HCT116 (cell line): Measurements from ENCODE around the gene CFAP221. TPM values are rescaled to one million over a fixed set of nuclear protein-coding genes. Genes with fewer than 3 reads are reported as not detected.

Source experiments
- ATAC-seq: fragments of 200-7000 bp; cut with Tn5 transposase; 2 replicates; pipeline ENCODE4 v1.9.1; 2020; ENCODE audit warnings: mild to moderate bottlenecking, moderate library complexity
- BruUV-seq: library from RNA; stranded (reverse); fragments of 400-500 nt; replicated peaks from 2 replicates; lab custom pipeline; 2021; lab: Mats Ljungman, UMichigan
- CTCF ChIA-PET: fragments of 300-600 bp; sonication (Branson Sonifier 250); formaldehyde crosslinking; loops from one replicate; lab custom pipeline; 2021; ENCODE audit warnings: antibody characterized with exemption; lab: Charles Lee
- POLR2A ChIA-PET: fragments of 300-600, 350-600 bp; sonication (Branson Sonifier 250); formaldehyde crosslinking; loops from one replicate; lab custom pipeline; 2021; ENCODE audit warnings: antibody characterized with exemption; lab: Charles Lee
- RAD21 ChIA-PET, 2 experiments: fragments of 300-600 bp; sonication (Branson Sonifier 250); formaldehyde crosslinking; loops; one replicate each; lab custom pipeline; 2023; ENCODE audit warnings: low total read pairs in 2 of 2; ENCODE audit not compliant: uncharacterized antibody in 2 of 2, unreplicated experiment in 2 of 2, low non-redundant PET in 1 of 2; lab: Charles Lee
- DNase-seq: peaks from one replicate; pipeline ENCODE4 v3.0.0-alpha.2; 2010; ENCODE audit warnings: low read depth, low spot score
- H2AFZ ChIP-seq: fragments of 200-600 bp; shearing (Covaris generic), sonication (generic); 2 replicates; pipeline ENCODE4 v1.6.1; 2017; ENCODE audit warnings: low read depth, mixed run types, mixed read lengths, antibody characterized with exemption, low read length; ENCODE audit not compliant: poor library complexity, severe bottlenecking
- H3K27ac ChIP-seq: 2 replicates; pipeline ENCODE4 v1.5.1; 2012; ENCODE audit warnings: low read depth, low read length
- H3K27me3 ChIP-seq: fragments of 200-600 bp; sonication (generic); 2 replicates; pipeline ENCODE4 v1.6.1; 2016; ENCODE audit warnings: mixed run types, low read length, mixed read lengths; ENCODE audit not compliant: insufficient read depth
- H3K36me3 ChIP-seq, 2 experiments: fragments of 200-500 bp in 1 of 2; fragments of 200-600 bp in 1 of 2; sonication (Bioruptor generic) in 1 of 2; sonication (generic) in 1 of 2; 2 replicates each; pipeline versions ENCODE4 v1.5.1 to v1.6.1; 2014 to 2016; ENCODE audit warnings: low read length in 2 of 2, inconsistent platforms in 1 of 2, mixed read lengths in 1 of 2, mixed run types in 1 of 2; ENCODE audit not compliant: insufficient read depth in 2 of 2, control insufficient read depth in 1 of 2
- H3K4me1 ChIP-seq, 2 experiments: fragments of 200-600 bp in 1 of 2; sonication (generic) in 1 of 2; 2 replicates each; pipeline versions ENCODE4 v1.5.1 to v1.6.1; 2012 to 2017; ENCODE audit warnings: low read length in 2 of 2, inconsistent platforms in 1 of 2, mild to moderate bottlenecking in 1 of 2, mixed read lengths in 1 of 2, mixed run types in 1 of 2, moderate library complexity in 1 of 2; ENCODE audit not compliant: insufficient read depth in 2 of 2, control insufficient read depth in 1 of 2
- H3K4me2 ChIP-seq: fragments of 200-600 bp; sonication (generic); 2 replicates; pipeline ENCODE4 v1.6.1; 2017; ENCODE audit warnings: mixed run types, low read length, mixed read lengths
- H3K4me3 ChIP-seq, 2 experiments: fragments of 200-600 bp in 1 of 2; sonication (generic) in 1 of 2; replicated peaks in 1 of 2; 2 replicates each; pipeline ENCODE4 v1.5.1; 2011 to 2016; ENCODE audit warnings: low read length in 2 of 2, control low read depth in 1 of 2, low read depth in 1 of 2, mild to moderate bottlenecking in 1 of 2, mixed read lengths in 1 of 2, mixed run types in 1 of 2
- H3K79me2 ChIP-seq: fragments of 200-600 bp; sonication (generic); 2 replicates; pipeline ENCODE4 v1.6.1; 2017; ENCODE audit warnings: mild to moderate bottlenecking, mixed run types, low read length, moderate library complexity, mixed read lengths; ENCODE audit not compliant: insufficient read depth
- H3K9ac ChIP-seq: fragments of 200-600 bp; sonication (generic); 2 replicates; pipeline ENCODE4 v1.6.1; 2016; ENCODE audit warnings: low read length, mixed read lengths
- H3K9me2 ChIP-seq: fragments of 200-600 bp; sonication (generic), shearing (Covaris generic); 2 replicates; pipeline ENCODE4 v1.6.1; 2017; ENCODE audit warnings: mixed run types, mild to moderate bottlenecking, moderate library complexity; ENCODE audit not compliant: insufficient read depth
- H3K9me3 ChIP-seq, 2 experiments: fragments of 200-500 bp in 1 of 2; fragments of 200-600 bp in 1 of 2; sonication (Bioruptor generic) in 1 of 2; sonication (generic) in 1 of 2; 2 replicates each; pipeline ENCODE4 v1.6.1; 2014 to 2017; ENCODE audit warnings: low read length in 2 of 2, mixed read lengths in 2 of 2, inconsistent platforms in 1 of 2, low read depth in 1 of 2, mild to moderate bottlenecking in 1 of 2, mixed run types in 1 of 2, moderate library complexity in 1 of 2; ENCODE audit not compliant: control insufficient read depth in 1 of 2, insufficient read depth in 1 of 2
- H4K20me1 ChIP-seq: fragments of 200-600 bp; sonication (generic), shearing (Covaris generic); 2 replicates; pipeline ENCODE4 v1.6.1; 2017; ENCODE audit warnings: mixed run types, mild to moderate bottlenecking, moderate library complexity; ENCODE audit not compliant: insufficient read depth
- CBX3 ChIP-seq: IDR thresholded peaks from 2 replicates; pipeline ENCODE4 v1.6.1; 2012; ENCODE audit warnings: low read depth
- CEBPB ChIP-seq: IDR thresholded peaks from 2 replicates; pipeline ENCODE4 v1.6.1; 2012; ENCODE audit warnings: low read depth
- EGR1 ChIP-seq: IDR thresholded peaks from 2 replicates; pipeline ENCODE4 v1.6.1; 2012; ENCODE audit warnings: low read depth
- ELF1 ChIP-seq: IDR thresholded peaks from 2 replicates; pipeline ENCODE4 v1.6.1; 2012; ENCODE audit warnings: low read depth, borderline replicate concordance
- EZH2 ChIP-seq: fragments of 200-600 bp; sonication (generic); IDR thresholded peaks from 2 replicates; pipeline ENCODE4 v1.6.1; 2017; ENCODE audit warnings: antibody characterized with exemption, mixed run types
- EZH2phosphoT487 ChIP-seq: fragments of 200-600 bp; IDR thresholded peaks from 2 replicates; pipeline ENCODE4 v1.6.1; 2018; ENCODE audit warnings: antibody characterized with exemption, borderline replicate concordance
- JUND ChIP-seq: IDR thresholded peaks from 2 replicates; pipeline ENCODE4 v1.6.1; 2012
- POLR2A ChIP-seq: IDR thresholded peaks from 2 replicates; pipeline ENCODE4 v1.7.0; 2011; ENCODE audit warnings: borderline replicate concordance; ENCODE audit not compliant: insufficient read depth, insufficient read length; ENCODE audit errors: extremely low read depth
- RAD21 ChIP-seq: IDR thresholded peaks from 2 replicates; pipeline ENCODE4 v1.6.1; 2012; ENCODE audit warnings: low read depth, mild to moderate bottlenecking
- SIN3A ChIP-seq: IDR thresholded peaks from 2 replicates; pipeline ENCODE4 v1.6.1; 2012; ENCODE audit warnings: low read depth
- SP1 ChIP-seq: IDR thresholded peaks from 2 replicates; pipeline ENCODE4 v1.6.1; 2012; ENCODE audit warnings: low read depth
- SRF ChIP-seq: IDR thresholded peaks from 2 replicates; pipeline ENCODE4 v1.6.1; 2012; ENCODE audit warnings: low read depth
- YY1 ChIP-seq: IDR thresholded peaks from 2 replicates; pipeline ENCODE4 v1.6.1; 2011; ENCODE audit warnings: low read length, low read depth, moderate library complexity, mild to moderate bottlenecking; ENCODE audit not compliant: insufficient replicate concordance; ENCODE audit errors: extremely low read depth
- ZFX ChIP-seq: fragments of 450-650 bp; IDR thresholded peaks from 2 replicates; pipeline ENCODE4 v1.6.1; 2017
- ZNF274 ChIP-seq: fragments of 200-500 bp; sonication (Bioruptor generic); IDR thresholded peaks from 2 replicates; pipeline ENCODE4 v1.6.1; 2014; ENCODE audit warnings: mild to moderate bottlenecking, low read depth, low read length, inconsistent platforms
- intact Hi-C: fragments of 100-400 bp; cut with micrococcal nuclease; formaldehyde crosslinking; loops from 2 replicates; pipeline ENCODE4 v1.10.0; 2022
- total RNA-seq: library from RNA; stranded (reverse); gene quantifications from one replicate; pipeline ENCODE4 v1.2.1, GENCODE V29; 2021; ENCODE audit not compliant: unreplicated experiment
- TF ChIP-seq, protein P1 (sequence below), 3 experiments: fragments of 200-600 bp in 1 of 3; sonication (generic) in 1 of 3; IDR thresholded peaks in 2 of 3; conservative IDR thresholded peaks in 1 of 3; 2 replicates each; pipeline ENCODE4 v1.5.1; 2012 to 2017; ENCODE audit warnings: low read depth in 2 of 3, low read length in 2 of 3, antibody characterized with exemption in 1 of 3, borderline replicate concordance in 1 of 3, control low read depth in 1 of 3, mild to moderate bottlenecking in 1 of 3, mixed read lengths in 1 of 3, mixed run types in 1 of 3, moderate library complexity in 1 of 3; ENCODE audit not compliant: insufficient read depth in 1 of 3
- TF ChIP-seq, protein P2 (sequence below): IDR thresholded peaks from 2 replicates; pipeline ENCODE4 v1.6.1; 2012
- TF ChIP-seq, protein P3 (sequence below): IDR thresholded peaks from 2 replicates; pipeline ENCODE4 v1.6.1; 2012; ENCODE audit warnings: low read depth

Gene CFAP221
- total RNA-seq, 1 experiment from 2014 or later, result 0.96 TPM

DNA sequence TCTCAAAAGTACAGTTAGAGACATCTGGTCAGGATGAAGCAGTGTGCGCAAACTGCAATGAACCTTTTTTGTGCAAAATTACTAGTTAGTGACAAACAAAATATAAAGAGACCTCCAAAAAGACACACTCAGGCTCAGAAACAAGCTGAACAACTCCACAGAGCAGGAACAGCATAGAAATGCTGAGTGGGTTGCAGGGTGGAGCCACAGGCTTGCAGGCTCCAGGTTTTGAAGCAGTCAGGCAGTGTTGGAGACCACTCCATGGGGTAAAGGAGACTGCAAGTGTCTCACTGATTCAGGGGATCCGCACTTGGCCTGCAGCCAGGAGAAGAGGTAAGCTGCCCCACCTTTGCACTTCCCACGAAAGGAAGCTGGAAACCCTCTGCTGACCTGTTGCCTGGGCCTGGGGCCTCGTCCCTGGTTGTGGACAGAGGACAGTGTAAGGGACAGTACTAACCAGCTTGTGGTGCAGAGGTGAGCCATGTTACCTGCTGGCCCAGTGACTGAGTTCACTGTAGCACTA is 36.4 kb downstream of the CFAP221 start:
- CTCF ChIA-PET, result no interaction called here
- Histone ChIP-seq H4K20me1 (no peaks in the 10 kb centered on the region), H3K9me2 (no peaks in the 10 kb centered on the region), H3K4me2 (no peak overlapping the region), H3K9ac (no peak overlapping the region), H2AFZ (no peak overlapping the region), H3K4me1 (peaks cover 0 to under 1% of the 10 kb centered on the region in 2 experiments; a peak in 1 of 4 replicates), H3K36me3 (no peaks in the 10 kb centered on the region)
- intact Hi-C loops, result no loop called here
- no peak for DNase-seq
- TF ChIP-seq, protein P1, sequence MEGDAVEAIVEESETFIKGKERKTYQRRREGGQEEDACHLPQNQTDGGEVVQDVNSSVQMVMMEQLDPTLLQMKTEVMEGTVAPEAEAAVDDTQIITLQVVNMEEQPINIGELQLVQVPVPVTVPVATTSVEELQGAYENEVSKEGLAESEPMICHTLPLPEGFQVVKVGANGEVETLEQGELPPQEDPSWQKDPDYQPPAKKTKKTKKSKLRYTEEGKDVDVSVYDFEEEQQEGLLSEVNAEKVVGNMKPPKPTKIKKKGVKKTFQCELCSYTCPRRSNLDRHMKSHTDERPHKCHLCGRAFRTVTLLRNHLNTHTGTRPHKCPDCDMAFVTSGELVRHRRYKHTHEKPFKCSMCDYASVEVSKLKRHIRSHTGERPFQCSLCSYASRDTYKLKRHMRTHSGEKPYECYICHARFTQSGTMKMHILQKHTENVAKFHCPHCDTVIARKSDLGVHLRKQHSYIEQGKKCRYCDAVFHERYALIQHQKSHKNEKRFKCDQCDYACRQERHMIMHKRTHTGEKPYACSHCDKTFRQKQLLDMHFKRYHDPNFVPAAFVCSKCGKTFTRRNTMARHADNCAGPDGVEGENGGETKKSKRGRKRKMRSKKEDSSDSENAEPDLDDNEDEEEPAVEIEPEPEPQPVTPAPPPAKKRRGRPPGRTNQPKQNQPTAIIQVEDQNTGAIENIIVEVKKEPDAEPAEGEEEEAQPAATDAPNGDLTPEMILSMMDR (IDR thresholded peaks at IDR 0.05 in 2 of 3, conservative IDR thresholded peaks at IDR 0.05 in 1 of 3; ENCODE audit: borderline replicate concordance in 1 of 3, insufficient read depth in 1 of 3, low read depth in 2 of 3, low read length in 2 of 3), result no peak
- no peak for TF ChIP-seq ELF1
- TF ChIP-seq EGR1, result no peak
- TF ChIP-seq EZH2, result no peak
- no peak for TF ChIP-seq CBX3
- TF ChIP-seq POLR2A, result no peak
- TF ChIP-seq SRF, result no peak
- TF ChIP-seq, protein P2, sequence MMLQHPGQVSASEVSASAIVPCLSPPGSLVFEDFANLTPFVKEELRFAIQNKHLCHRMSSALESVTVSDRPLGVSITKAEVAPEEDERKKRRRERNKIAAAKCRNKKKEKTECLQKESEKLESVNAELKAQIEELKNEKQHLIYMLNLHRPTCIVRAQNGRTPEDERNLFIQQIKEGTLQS, result no peak
- no peak for TF ChIP-seq SP1
- no peak for TF ChIP-seq RAD21
- TF ChIP-seq ZFX, result no peak
- TF ChIP-seq YY1, result no peak
- TF ChIP-seq JUND, result no peak
- no peak for TF ChIP-seq CEBPB
- TF ChIP-seq EZH2phosphoT487, result no peak
- TF ChIP-seq SIN3A, result no peak
- TF ChIP-seq ZNF274, result no peak
- TF ChIP-seq, protein P3, sequence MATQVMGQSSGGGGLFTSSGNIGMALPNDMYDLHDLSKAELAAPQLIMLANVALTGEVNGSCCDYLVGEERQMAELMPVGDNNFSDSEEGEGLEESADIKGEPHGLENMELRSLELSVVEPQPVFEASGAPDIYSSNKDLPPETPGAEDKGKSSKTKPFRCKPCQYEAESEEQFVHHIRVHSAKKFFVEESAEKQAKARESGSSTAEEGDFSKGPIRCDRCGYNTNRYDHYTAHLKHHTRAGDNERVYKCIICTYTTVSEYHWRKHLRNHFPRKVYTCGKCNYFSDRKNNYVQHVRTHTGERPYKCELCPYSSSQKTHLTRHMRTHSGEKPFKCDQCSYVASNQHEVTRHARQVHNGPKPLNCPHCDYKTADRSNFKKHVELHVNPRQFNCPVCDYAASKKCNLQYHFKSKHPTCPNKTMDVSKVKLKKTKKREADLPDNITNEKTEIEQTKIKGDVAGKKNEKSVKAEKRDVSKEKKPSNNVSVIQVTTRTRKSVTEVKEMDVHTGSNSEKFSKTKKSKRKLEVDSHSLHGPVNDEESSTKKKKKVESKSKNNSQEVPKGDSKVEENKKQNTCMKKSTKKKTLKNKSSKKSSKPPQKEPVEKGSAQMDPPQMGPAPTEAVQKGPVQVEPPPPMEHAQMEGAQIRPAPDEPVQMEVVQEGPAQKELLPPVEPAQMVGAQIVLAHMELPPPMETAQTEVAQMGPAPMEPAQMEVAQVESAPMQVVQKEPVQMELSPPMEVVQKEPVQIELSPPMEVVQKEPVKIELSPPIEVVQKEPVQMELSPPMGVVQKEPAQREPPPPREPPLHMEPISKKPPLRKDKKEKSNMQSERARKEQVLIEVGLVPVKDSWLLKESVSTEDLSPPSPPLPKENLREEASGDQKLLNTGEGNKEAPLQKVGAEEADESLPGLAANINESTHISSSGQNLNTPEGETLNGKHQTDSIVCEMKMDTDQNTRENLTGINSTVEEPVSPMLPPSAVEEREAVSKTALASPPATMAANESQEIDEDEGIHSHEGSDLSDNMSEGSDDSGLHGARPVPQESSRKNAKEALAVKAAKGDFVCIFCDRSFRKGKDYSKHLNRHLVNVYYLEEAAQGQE, result no peak
- TF ChIP-seq, all 23 proteins: peak for 0
- no peak overlapping the region for H3K4me3 ChIP-seq
- H3K79me2 ChIP-seq, result no peaks in the 10 kb centered on the region
- no peaks in the 10 kb centered on the region for H3K27me3 ChIP-seq
- ChIA-PET RAD21 (no interaction called here), POLR2A (no interaction called here)
- no peaks in the 10 kb centered on the region for H3K9me3 ChIP-seq
- no TSS peak for BruUV-seq
- H3K27ac ChIP-seq, result no peak overlapping the region
- no peak for ATAC-seq
